G401.6 (cell line): ENCODE results near the gene SMIM15.
"Not testable (repeated sequence)": the region's sequence is repeated elsewhere in the genome, so short reads cannot be mapped to it uniquely, and the experiment has no call there.

Experiments used
- FAIRE-seq: peaks from 2 replicates; lab custom pipeline; 2012; peaks lifted over from hg19 to GRCh38; lab: Jason Lieb, UNC

The SMIM15 gene, protein sequence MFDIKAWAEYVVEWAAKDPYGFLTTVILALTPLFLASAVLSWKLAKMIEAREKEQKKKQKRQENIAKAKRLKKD

DNA sequence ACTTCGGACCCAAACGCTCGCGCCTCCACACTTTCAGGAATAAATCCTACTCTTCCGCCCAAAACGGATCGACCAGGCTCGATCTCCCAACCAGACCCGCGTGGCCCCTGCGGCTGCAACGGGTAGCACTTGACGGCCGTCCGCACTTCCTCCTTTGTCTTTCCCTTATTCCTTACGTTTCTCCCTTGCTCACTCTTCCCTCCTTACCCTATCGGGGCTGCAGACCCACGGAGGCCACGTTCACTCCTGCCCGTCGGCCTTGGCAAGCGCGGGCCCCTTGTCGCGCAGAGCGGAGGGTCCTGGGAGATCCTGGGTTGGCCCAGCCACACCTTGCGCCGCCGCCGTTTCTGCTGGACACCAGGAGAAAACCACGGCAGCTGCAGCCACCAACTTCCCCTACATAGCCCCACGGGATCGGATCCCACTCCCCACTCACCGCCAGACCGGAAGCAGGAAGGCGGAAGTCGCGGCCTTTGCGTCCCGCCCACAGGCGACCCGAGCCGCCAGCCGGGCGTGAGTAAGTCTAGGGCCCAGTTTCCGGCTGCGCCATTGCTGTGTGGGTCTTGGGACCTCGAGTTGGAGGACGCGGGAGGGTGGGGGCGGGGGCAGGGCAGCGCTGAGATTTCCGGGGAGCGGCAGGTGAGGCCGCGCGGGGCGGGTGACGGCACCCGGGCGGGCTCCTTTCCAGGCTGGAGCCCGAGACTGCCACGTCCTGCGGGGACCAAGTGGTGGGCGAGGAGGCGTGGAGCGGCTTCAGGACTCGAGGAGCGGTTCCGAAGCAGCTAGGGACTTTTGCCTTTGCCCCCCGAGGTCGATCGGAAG is at the start of gene SMIM15:
TSS of gene SMIM15 (minus strand) at position 459 of the 822 bp plus-strand sequence. CDS start 2,297 bp downstream, outside the sequence.
- no peak for FAIRE-seq

DNA sequence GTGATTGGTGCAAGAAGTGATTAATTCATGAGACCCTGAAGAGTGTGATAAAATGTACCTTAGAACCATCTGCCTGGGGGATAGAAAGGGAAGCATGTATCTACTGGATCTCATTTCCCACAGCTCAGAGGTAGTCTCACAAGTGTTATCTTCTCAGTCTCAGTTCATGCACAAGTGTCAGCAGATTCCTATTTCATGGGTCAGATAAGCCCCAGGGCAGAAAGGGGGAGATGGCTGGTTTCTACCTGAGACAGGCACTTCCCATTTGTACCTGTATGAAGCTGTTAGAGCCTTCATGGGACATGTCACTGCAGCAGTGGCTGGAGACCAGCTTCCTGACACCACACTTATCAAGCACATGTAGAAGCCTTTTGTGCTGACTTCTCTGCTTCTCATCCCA is 45.6 kb upstream of the SMIM15 start:
- no peak for FAIRE-seq

DNA sequence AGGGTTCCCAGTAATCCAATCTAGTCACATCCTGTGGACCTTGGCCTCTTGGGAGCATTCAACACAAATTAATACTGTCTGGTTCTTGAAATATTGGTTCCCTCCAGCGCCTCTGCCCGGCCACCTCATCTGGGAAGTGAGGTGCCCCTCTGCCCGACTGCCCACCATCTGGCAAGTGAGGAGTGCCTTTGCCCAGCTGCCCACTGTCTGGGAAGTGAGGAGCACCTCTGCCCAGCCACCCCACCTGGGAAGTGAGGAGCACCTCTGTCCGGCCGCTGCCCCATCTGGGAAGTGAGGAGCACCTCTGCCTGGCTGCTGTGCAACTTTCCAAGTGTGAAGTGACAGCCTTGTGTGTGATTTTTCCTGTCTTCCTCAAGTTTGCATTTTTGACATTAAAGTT is 42.7 kb upstream of the SMIM15 start:
- FAIRE-seq: no peak

DNA sequence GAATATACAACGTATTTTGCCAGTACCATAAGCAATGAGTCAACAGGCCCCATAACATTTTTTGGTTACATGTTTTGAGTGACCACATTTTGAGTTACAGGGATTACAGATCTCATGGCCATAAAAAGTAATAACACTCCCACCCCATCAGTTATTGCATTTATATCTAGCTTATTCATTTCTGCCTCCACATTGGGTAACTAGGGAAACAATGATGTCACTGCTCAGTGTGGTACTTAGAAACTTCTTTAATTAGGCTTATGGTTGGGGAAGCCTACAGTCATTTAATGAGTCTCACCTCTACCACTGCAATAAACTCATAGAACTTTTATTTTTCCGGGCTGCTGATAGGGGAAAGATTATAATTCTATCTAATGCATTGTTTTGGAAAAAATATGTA is 39.9 kb upstream of the SMIM15 start:
- FAIRE-seq: no peak

DNA sequence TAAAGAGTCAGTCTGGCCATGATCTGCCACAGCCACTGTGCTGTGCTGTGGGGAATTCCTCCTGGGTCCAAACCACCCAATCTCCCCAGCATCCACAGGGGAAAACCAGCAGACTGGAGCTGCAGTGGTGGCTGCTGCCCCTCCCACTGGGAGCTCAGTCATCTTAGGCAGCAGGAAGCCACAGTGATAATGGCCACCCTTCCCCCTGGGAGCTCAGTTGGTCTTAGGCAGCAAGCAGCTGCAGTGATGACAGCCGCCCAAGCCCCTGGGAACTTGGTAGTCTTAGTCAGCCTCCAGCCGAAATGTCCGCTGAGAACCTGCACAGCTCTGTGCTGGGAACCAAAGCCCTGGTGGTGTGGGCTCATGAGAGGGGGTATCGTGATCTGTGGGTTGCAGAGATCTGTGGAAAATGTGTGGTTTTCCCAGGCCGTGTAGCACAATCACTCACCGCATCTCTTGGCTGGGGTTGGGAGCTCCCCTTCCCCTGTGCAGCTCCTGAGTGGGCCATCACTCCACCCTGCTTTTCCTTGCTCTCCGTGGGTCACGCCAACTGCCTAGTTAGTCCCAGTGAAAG is 38.4 kb upstream of the SMIM15 start:
- FAIRE-seq: no peak

DNA sequence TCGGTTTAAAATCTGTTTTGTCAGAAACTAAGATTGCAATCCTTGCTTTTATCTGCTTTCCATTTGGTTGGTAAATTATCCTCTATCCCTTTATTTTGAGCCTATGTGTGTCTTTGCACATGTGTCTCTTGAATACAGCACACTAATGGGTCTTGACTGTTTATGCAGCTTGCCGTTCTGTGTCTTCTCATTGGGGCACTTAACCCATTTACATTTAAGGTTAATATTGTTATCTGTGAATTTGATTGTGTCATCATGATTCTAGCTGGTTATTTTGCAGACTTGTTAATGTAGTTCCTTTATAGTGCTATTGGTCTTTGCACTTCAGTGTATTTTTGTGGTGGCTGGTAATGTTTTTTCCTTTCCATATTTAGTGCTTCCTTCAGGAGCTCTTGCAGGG is 36.3 kb upstream of the SMIM15 start:
- no peak for FAIRE-seq

DNA sequence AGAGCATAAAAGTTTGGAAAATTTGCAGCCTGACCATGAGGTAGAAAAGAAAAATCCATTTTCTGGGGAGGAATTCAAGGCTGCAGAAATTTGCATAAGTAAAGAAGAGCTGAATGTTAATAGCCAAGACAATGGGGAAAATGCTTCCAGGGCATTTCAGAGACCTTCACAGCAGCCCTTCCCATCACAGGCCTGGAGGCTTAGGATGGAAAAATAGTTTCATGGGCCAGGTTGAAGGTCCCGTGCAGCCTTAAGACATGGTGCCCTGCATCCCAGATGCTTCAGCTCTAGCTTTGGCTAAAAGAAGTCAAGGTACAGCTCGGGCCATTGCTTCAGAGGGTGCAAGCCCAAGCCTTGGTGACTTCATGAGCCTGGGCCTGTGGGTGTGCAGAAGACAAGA is 25.6 kb upstream of the SMIM15 start:
- not testable (repeated sequence) for FAIRE-seq

DNA sequence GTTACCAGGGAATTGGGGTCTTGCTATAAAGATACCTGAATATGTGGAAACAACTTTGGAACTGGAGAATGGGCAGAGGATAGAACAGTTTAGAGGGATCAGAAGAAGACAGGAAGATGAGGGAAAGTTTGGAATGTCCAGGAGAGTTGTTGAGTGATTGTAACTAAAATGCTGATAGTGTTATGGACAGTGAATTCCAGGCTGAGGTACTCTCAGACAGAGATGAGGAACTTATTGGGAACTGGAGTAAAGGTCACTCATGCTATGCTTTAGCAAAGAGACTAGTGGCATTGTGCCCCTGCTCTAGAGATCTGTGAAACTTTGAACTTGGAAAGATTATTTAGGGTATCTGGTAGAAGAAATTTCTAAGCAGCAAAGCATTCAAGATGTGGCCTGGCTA is 25.1 kb upstream of the SMIM15 start:
- FAIRE-seq: not testable (repeated sequence)

DNA sequence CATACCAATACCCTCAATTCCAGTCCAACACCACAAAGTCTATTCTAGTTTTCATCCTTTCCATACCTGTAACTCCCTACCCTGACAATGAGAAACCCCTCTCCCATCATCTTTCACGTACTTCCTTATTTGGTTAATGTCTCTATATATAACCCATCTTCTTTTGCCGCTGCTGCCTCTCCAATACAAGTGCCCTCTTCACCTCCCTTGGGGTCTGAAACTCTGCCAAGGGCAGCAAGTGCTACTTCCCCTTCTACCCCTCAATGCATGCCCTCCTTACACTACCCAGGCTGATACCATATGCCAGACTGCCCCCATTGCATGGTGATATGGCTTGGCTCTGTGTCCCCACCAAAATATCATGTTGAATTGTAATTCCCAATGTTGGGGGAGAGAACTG is 24.4 kb upstream of the SMIM15 start:
- FAIRE-seq: no peak

DNA sequence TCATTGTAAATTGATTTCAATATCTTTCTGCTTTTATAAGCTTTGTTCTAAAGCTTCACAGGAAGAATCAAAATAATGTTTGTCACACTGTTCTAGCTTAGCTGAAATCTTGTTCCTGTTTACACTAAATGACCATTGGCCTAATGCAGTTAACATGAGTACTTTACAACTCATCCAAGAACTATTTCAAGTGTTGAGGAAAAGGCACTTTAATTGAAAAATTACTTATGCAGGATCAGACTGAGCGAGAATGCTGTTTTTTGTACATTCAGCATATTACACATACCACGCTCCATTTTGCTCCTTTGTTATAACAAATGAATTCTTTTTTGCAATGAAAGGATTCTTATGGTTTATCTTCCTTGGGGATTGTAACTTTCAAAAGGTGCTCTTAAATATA is 22.4 kb upstream of the SMIM15 start:
- FAIRE-seq: no peak

DNA sequence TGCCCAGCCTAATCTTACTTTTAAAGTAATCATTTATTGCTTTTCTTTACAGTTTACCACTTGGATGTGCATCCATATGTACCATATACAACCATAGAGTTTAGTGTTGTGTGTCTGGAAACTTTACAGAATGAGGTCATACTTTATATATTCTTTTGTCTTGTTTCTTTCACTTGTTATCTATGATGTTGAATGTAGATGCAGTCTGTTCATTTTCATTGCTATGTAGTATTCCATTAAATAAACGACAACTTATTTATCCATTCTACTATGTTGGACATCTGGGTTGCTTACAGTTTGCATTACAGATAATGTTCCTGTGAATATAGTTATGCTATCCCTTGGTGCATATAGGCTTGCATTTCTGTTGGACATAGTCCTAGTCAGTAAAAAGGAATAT is 21.3 kb upstream of the SMIM15 start:
- no peak for FAIRE-seq

DNA sequence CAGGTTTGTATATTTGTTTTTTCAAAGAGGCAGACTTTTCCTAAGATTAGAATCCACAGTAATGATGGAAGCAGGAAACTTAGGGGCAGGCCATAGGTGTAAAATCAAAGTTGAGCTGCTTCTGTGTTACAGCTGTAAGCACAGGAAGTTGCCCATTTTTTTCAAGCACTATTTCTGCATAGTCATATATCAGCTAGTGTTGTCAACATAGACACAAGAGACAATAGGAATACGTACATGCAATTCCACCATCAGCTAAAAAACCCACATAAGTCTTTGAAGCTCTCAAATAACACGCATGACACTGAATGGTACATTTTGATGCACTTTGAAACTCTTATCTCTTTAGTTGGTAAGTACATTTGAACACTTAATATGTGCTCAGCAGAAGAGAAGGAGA is 20.2 kb upstream of the SMIM15 start:
- FAIRE-seq: no peak

DNA sequence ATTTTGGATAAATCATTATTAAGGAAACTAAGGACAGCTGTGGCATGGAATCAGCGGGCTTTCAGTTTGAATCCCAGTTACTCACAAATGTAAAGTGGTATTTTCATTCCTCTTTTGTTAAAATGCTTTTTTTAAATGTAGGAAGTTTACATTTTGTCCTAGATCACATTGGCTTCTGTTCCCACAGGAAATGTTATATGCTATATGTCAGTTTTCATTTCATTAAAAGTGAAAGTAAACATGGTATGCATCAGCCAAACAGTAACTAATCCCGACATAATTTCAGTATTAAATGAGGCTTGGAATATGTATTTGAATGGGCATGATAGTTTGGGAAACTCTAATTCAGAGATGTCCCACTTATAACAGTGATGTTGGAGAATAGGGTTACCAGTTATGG is 18.6 kb upstream of the SMIM15 start:
- no peak for FAIRE-seq

DNA sequence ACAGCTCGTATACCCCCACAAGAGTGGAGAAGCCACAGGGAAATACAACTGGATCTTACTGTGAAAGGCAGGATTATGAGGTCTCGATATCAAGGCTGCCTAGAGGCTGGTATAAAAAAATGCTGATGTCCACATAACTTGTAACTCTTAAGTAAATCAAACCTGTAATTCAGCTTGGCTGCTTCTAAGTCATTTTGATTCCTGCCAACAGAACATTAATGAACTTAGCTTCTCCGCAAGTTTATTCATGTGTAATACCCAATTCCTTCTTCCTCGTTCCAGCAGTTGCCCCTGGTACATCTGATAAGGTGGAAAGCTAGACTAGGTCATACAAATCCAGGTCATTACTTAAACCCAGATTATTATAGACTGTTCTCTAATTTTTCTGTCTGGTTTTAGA is 16.4 kb upstream of the SMIM15 start:
- no peak for FAIRE-seq

DNA sequence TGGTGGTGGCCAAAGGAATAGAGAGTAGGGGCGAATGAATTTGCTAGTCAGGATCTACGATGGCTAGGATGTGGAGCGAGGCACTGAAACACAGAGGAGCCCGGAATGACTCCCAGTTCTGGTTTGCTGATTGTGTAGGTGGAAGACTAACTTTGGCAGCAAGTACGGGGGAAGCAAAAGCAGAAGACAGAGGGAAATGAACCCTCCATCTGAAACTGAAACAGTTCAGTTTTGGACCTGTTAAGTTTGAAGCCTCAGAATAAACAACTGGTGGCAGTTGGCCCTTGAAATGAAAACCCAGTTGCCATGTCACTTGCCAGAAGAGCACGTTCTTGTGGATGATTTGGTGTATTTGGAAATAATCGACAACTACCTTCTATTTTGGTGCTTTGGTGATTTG is 15.4 kb upstream of the SMIM15 start:
- FAIRE-seq: no peak

DNA sequence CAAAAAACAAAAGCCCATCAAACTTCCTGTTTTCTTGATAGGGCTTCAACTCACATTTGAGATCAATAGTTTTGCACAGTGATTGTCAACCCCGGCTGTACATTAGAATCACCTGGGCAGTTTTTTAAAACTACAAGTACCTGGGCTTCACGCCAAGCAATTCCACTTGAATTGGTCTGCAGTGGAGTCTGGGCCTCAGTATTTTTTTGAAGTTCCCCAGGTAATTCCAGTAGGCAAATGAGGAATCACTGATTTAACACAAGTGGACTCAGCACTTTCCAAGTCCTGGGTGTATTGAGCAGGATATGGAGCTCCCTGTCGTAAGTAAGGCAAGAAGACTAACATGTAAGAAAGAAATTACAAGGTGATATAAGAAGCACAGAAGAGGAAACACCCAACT is 14.8 kb upstream of the SMIM15 start:
- no peak for FAIRE-seq

DNA sequence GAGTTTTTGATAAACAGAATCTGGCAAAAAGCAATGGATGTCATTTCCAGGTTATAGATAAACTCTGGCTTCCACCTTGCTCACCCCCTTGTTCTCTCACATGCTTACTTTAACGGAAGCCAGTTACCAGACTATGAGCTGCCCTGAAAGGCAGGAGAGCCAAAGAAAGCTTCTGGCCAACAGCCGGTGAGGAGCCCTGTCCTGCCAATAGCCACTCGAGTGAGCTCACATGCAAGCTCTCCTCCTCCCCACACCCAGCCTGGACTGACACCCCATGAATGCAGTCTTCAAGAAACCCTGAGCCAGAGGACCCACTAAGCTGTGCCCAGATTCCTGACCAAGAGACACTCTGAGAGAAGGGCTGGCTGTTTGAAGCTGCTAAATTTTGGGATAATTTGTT is 14.4 kb upstream of the SMIM15 start:
- FAIRE-seq: no peak

DNA sequence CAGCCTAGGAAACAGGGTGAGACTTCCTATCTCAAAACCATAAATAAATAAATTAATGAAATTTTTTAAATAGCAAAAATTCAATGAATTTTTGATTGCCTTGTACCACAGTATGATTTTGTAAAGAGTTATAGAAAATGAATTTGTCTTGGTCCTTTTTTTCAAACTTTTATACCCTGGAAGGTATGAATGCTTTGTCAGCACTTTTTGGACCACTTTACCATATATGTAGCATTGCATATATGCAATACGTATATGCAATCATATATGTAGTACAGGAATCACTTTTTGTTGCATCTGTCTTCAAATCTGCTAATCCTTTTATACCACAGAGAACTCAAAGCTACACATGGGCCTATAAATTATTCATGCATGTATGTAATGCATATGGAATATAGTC is 9.2 kb upstream of the SMIM15 start:
- FAIRE-seq: no peak

DNA sequence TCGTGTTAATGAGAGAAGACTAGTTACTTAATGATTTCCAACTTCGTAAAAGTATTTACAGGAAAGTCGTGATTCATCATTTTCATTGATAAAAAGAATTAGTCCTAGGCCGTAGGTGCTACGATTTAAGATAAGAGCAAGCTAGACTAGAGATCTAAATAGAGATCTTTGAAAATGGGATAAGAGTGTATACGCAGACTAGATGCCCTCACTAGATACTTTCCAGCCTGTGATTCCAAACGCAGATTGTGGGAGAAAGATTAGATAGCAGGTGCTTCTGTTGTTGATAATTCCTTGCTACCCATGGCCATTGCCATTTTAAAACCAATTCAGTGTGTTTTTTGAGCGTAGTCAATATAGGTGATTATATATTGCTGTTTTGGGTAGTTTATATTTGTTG is 6.7 kb upstream of the SMIM15 start:
- FAIRE-seq: no peak

DNA sequence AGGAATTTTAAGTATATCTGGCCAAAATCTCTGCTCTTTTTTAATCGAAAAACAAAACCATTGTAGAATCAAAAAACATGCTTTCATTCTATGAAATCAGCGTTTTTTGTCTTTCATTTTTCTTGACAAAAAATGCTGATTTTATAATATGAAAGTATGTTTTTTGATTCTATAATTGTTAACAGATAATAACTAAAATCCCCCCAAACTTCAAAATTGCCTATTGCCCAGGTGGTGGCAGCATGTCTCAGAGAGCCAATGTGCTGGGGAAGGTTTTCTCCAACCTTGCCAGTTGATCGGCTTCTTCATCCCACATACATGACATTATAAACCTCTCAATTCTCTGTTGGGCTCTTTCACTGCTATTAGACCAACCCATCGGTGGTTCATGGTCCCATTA is 5.1 kb upstream of the SMIM15 start:
- FAIRE-seq: no peak

DNA sequence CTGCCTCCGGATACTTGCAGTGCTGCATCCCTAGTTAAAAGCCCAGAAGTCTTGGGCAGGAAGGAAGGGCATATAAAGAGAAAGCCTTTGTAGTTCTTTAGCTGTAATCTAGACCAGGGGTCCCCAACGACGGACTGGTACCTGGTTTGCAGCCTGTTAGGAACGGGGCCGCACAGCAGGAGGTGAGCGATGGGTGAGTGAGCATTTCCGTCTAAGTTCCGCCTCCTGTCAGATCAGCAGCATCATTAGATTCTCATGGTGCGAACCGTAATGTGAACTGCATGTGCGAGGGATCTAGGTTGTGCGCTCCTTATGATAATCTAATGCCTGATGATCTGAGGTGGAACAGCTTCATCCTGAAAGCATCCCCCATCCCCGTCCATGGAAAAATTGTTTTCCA is 1.6 kb upstream of the SMIM15 start:
- no peak for FAIRE-seq

DNA sequence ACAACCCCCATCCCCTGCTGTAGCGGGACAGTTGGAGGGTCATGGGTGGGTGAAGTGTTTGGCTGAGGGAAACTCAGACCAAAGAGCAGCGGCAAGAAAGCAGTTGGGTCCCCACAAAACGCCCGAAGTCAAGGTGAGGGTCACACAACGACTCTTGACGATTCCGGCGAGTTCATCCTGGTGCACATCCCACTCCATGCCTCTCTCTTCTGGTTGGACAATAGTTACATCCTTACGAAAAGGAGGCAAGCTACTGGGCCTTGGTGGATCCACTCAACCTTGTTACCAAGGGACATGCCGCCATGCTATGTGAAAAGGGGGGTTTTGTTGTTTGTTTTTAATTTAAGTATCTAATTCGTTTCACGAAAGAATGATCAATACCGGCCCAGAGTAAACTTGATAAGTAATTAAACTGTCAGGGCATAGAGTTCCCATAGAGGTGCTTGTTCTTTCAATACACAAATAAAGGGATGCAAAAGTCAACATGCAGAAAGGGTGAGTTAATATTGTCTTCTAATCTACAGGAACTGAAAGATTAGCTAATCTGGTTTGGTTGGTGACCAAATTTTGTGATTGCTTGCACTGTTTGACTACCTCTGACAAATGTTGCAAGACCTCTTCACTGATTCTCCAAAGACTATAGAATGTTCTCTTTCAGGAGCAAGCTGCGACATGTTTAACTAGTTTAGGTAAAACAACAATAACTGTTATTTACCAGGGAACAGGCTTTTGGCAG is 732 bp upstream of the SMIM15 start:
- FAIRE-seq: no peak

DNA sequence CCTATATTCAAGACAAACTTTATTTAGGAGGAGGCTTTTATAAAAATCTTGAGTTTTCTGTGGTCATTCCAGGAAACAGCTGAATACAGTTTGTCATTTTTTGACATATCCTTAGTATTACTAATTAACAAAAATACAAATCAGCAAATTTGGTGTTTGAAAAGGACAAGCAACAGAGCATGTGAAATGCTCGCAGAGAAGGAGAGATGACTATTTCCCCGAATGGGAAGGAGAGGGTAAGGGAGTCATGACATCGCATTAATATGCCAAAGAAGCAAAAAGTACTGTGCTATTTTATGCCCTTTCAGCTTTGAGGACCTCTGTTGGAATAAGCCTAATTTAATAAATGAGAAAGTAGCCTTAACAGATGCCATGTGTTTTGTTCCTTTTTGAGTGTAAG is 1.8 kb downstream of the SMIM15 start:
- no peak for FAIRE-seq
